SIG-M5 treated with dmso at 0.1 percent for 504 hours (cell line): ENCODE results near the gene CD79B.
"Not testable (repeated sequence)": the region's sequence is repeated elsewhere in the genome, so short reads cannot be mapped to it uniquely, and the experiment has no call there.

Experiments
- DNase-seq: peaks from one replicate; lab custom pipeline; 2025; ENCODE audit not compliant: unreplicated experiment; lab: John Stamatoyannopoulos, UW

CD79B gene

GRCh38 chr17:63934183-63935112 is 2.3 kb upstream of the CD79B start:
- no peak for DNase-seq

GRCh38 chr17:63933598-63933997 is 1.5 kb upstream of the CD79B start:
- DNase-seq = no peak

GRCh38 chr17:63932721-63933120 is 590 bp upstream of the CD79B start:
- DNase-seq = no peak

GRCh38 chr17:63930951-63931575 is 1.1 kb downstream of the CD79B start:
- DNase-seq = peak; percentile 46

GRCh38 chr17:63929860-63930766 is 2.0 kb downstream of the CD79B start:
- DNase-seq = no peak

GRCh38 chr17:63928966-63929695 is 3.0 kb downstream of the CD79B start:
- no peak for DNase-seq

- DNase-seq = no peak
These were observed 3.9 kb downstream of the CD79B start for GRCh38 chr17:63928172-63928666.

- no peak for DNase-seq
These were observed 4.5 kb downstream of the CD79B start for GRCh38 chr17:63927464-63928171.

GRCh38 chr17:63926164-63926563 is 6.0 kb downstream of the CD79B start:
- DNase-seq = no peak

- no peak for DNase-seq
These were observed 6.5 kb downstream of the CD79B start for GRCh38 chr17:63925615-63926014.

GRCh38 chr17:63922402-63922801 is 9.7 kb downstream of the CD79B start:
- DNase-seq = not testable (repeated sequence)

GRCh38 chr17:63920779-63921178 is 11.4 kb downstream of the CD79B start:
- not testable (repeated sequence) for DNase-seq

GRCh38 chr17:63920050-63920449 is 12.1 kb downstream of the CD79B start:
- DNase-seq = not testable (repeated sequence)

- peak; percentile 70 for DNase-seq
These were observed 12.8 kb downstream of the CD79B start for GRCh38 chr17:63919311-63919723.

GRCh38 chr17:63918789-63919305 is 13.3 kb downstream of the CD79B start, which contains the start of gene GH1:
Gene GH1 (minus strand): TSS chr17:63918839. CDS start chr17:63918776, 63 bp downstream.
- DNase-seq = not testable (repeated sequence)

- no peak for DNase-seq
These were observed 13.8 kb downstream of the CD79B start for GRCh38 chr17:63918305-63918704.

GRCh38 chr17:63917646-63918045 is 14.5 kb downstream of the CD79B start:
- DNase-seq = no peak

GRCh38 chr17:63917206-63917605 is 14.9 kb downstream of the CD79B start:
- DNase-seq = not testable (repeated sequence)

- no peak for DNase-seq
These were observed 15.5 kb downstream of the CD79B start for GRCh38 chr17:63916566-63917185.
